Measurements from ENCODE around the gene MMD2. TPM values are rescaled to one million over a fixed set of nuclear protein-coding genes. Genes with fewer than 3 reads are reported as not detected.

Gene MMD2
- total and polyA plus RNA-seq, 2 of the 8 experiments (the other 6 are each of a cell fraction or from before 2014, with no cell fraction given) = 0.14 TPM; not detected in 1

GRCh38 chr7:4886671-4887070 is 72.3 kb downstream of the MMD2 start:
- WGBS, 2 experiments (ENCODE audit: extremely low coverage in 1 of 2, insufficient coverage in 1 of 2, insufficient read length in 1 of 2, insufficient replicate concordance in 2 of 2, low coverage in 1 of 2, low lambda C conversion rate in 2 of 2, missing lambda C conversion rate in 1 of 2) = 80% methylated on average over 1 of the region's 1 CpG; no CpG with 5 or more reads in 1 of the 2 experiments
- H3K9me3 ChIP-seq (ENCODE audit: insufficient read depth in 2 of 2, low read depth in 1 of 2, low read length in 1 of 2) = no peaks in the 10 kb centered on the region
- no peak overlapping the region for H3K27ac ChIP-seq (ENCODE audit: low read depth, low read length)
- no peak overlapping the region for H3K9ac ChIP-seq (replicated peaks in 1 of 4; ENCODE audit: extremely low read depth in 1 of 4, low read depth in 3 of 4, low read length in 3 of 4)
- no peak overlapping the region for H3K18ac ChIP-seq (ENCODE audit: extremely low read depth, low read length)
- no peak overlapping the region for H3K56ac ChIP-seq (replicated peaks; ENCODE audit: insufficient read length, low read depth, low read length)
- no peak overlapping the region for H2AK5ac ChIP-seq (ENCODE audit: low read depth, low read length)
- H3K27me3 ChIP-seq (replicated peaks in 1 of 4; ENCODE audit: control insufficient read depth in 3 of 4, extremely low read depth in 1 of 4, insufficient read depth in 3 of 4, low read length in 3 of 4) = peaks cover 0 to 9% (median 2%) of the 10 kb centered on the region in 4 experiments; a peak in 2 of 7 replicates
- H2AFZ ChIP-seq (ENCODE audit: low read length) = no peak overlapping the region
- no peak overlapping the region for H3K14ac ChIP-seq (ENCODE audit: insufficient read length)
- no peak overlapping the region for H2BK20ac ChIP-seq (ENCODE audit: low read length)
- no peak overlapping the region for H4K5ac ChIP-seq (ENCODE audit: insufficient read length, low read depth, low read length)
- H4K8ac ChIP-seq (ENCODE audit: extremely low read depth, insufficient read depth, low read length) = no peak overlapping the region
- no peak overlapping the region for H2BK12ac ChIP-seq (ENCODE audit: low read depth, low read length)
- no peak overlapping the region for H2BK5ac ChIP-seq (ENCODE audit: low read depth, low read length)
- CTCF ChIA-PET (ENCODE audit: partially characterized antibody) = interaction anchor here (0.8 to 1.6 kb wide), 3 partner anchors 10 to 88 kb away, joined by 3 read pairs; no protein-coding TSS in a partner anchor
- H3K4me2 ChIP-seq (ENCODE audit: insufficient read depth in 1 of 2, low read depth in 2 of 2, low read length in 2 of 2) = no peak overlapping the region
- H4K20me1 ChIP-seq (replicated peaks in 1 of 2; ENCODE audit: control insufficient read depth in 1 of 2, insufficient read depth in 2 of 2, low read length in 2 of 2) = no peaks in the 10 kb centered on the region
- H2BK120ac ChIP-seq (replicated peaks; ENCODE audit: low read depth, low read length) = no peak overlapping the region
- H3K79me1 ChIP-seq (ENCODE audit: low read depth, low read length) = no peaks in the 10 kb centered on the region
- peaks cover 13% of the 10 kb centered on the region; the same call in 1 of the 2 replicates for H3K23me2 ChIP-seq (ENCODE audit: low read depth, low read length)
- FAIRE-seq (no peak), DNase-seq (ENCODE audit: low read depth in 1 of 2, low spot score in 2 of 2) (no peak)
- H4K91ac ChIP-seq (replicated peaks; ENCODE audit: insufficient read length, low read length) = no peak overlapping the region
- H3K23ac ChIP-seq (ENCODE audit: insufficient read length) = no peak overlapping the region
- POLR2A ChIA-PET (ENCODE audit: partially characterized antibody) = no interaction called here
- H2BK15ac ChIP-seq (ENCODE audit: low read length) = no peak overlapping the region
- no peaks in the 10 kb centered on the region for H3K79me2 ChIP-seq (ENCODE audit: control insufficient read depth in 1 of 2, insufficient read depth in 2 of 2, low read length in 2 of 2)
- no peaks in the 10 kb centered on the region for H3K36me3 ChIP-seq (ENCODE audit: control insufficient read depth in 2 of 4, insufficient read depth in 4 of 4, low read length in 3 of 4)
- H3K4me1 ChIP-seq (replicated peaks in 1 of 4; ENCODE audit: control insufficient read depth in 3 of 4, insufficient read depth in 4 of 4, low read length in 3 of 4) = peaks cover 0 to 5% (median 2%) of the 10 kb centered on the region in 4 experiments; a peak in 3 of 7 replicates
- no peak overlapping the region for H3K4me3 ChIP-seq (ENCODE audit: extremely low read depth in 1 of 4, insufficient read depth in 2 of 4, low read depth in 3 of 4, low read length in 4 of 4)
- no peak overlapping the region for H3K4ac ChIP-seq (replicated peaks; ENCODE audit: insufficient read length, low read depth, low read length)
- TF ChIP-seq NRF1 (IDR thresholded peaks at IDR 0.05; ENCODE audit: low read depth, low read length) (no peak), ZNF274 (IDR thresholded peaks at IDR 0.05; ENCODE audit: borderline replicate concordance, extremely low read depth, low read length) (no peak), HDAC6 (IDR thresholded peaks at IDR 0.05; ENCODE audit: low read depth, low read length) (no peak), SRF (IDR thresholded peaks at IDR 0.05; ENCODE audit: low read depth, low read length) (no peak), SP2 (IDR thresholded peaks at IDR 0.05; ENCODE audit: low read length) (no peak), CTBP2 (IDR thresholded peaks at IDR 0.05; ENCODE audit: borderline replicate concordance, insufficient read depth, insufficient read length, low read length) (no peak), SIN3A (conservative IDR thresholded peaks at IDR 0.05 in 1 of 2, IDR thresholded peaks at IDR 0.05 in 1 of 2; ENCODE audit: low read depth in 1 of 2, low read length in 2 of 2) (no peak), POLR2AphosphoS5 (IDR thresholded peaks at IDR 0.05; ENCODE audit: low read depth, low read length) (no peak)

Measured in H1 (cell line).